Uterus (tissue), 4 donors: ENCODE measurements around the gene AFMID. TPM values are rescaled to one million over a fixed set of nuclear protein-coding genes. Genes with fewer than 3 reads are reported as not detected.
"Not testable (repeated sequence)": the region's sequence is repeated elsewhere in the genome, so short reads cannot be mapped to it uniquely, and the experiment has no call there.

Experiments used
- DNase-seq, 2 donors: peaks; one replicate each; pipeline ENCODE4 v3.0.0-alpha.2; 2019 to 2020
- H3K27ac ChIP-seq, 2 donors: fragments of 200-600 bp; sonication (generic); 1 replicate in 1 of 2; 2 replicates in 1 of 2; pipeline ENCODE4 v1.5.1; 2016 to 2018
- H3K27me3 ChIP-seq, 2 donors: fragments of 200-600 bp; sonication (generic); one replicate each; pipeline ENCODE4 v1.5.1; 2018 to 2019; ENCODE audit warnings: control low read depth in 1 of 2
- H3K36me3 ChIP-seq, 2 donors: fragments of 200-600 bp; sonication (generic); one replicate each; pipeline ENCODE4 v1.5.1; 2019; ENCODE audit warnings: control low read depth in 1 of 2
- H3K4me1 ChIP-seq, 2 donors: fragments of 200-600 bp; sonication (generic); one replicate each; pipeline ENCODE4 v1.5.1; 2018 to 2019; ENCODE audit warnings: control low read depth in 1 of 2
- H3K4me3 ChIP-seq, 2 donors: fragments of 200-600 bp; sonication (generic); 1 replicate in 1 of 2; 2 replicates in 1 of 2; pipeline ENCODE4 v1.5.1; 2018 to 2019; ENCODE audit warnings: mild to moderate bottlenecking in 1 of 2
- H3K9me3 ChIP-seq, 2 donors: fragments of 200-600 bp; sonication (generic); one replicate each; pipeline ENCODE4 v1.5.1; 2019; ENCODE audit warnings: control low read depth in 1 of 2
- CTCF ChIP-seq, 4 experiments: fragments of 200-600 bp in 2 of 4; fragments of 450-650 bp in 2 of 4; sonication (generic) in 2 of 4; IDR thresholded peaks; one replicate each; pipeline ENCODE4 v1.5.1; 2016 to 2019; ENCODE audit warnings: antibody characterized with exemption in 4 of 4, mild to moderate bottlenecking in 2 of 4, moderate library complexity in 1 of 4
- POLR2A ChIP-seq, 2 donors: fragments of 450-650 bp; IDR thresholded peaks; one replicate each; pipeline ENCODE4 v1.6.1; 2016; ENCODE audit warnings: antibody characterized with exemption in 2 of 2, mild to moderate bottlenecking in 1 of 2, moderate library complexity in 1 of 2
- intact Hi-C: fragments of 100-400 bp; cut with DNase I; formaldehyde crosslinking; loops from one replicate; pipeline ENCODE4 v1.15.1; 2023; ENCODE audit warnings: low total_unique reads
- total RNA-seq, 4 donors: library from RNA; depleted of rRNA in 3 of 4; stranded (reverse); fragments of >200 nt in 3 of 4; gene quantifications; one replicate each; pipeline versions ENCODE4 v1.1.0 to v1.2.4, GENCODE V29; 2014 to 2023
- donor health status: DM: yes; HTN: yes; CAD: no.

AFMID gene
- total RNA-seq, 4 donors from 2014 or later: 21.2 to 38.4 (median 23.7) TPM

GRCh38 chr17:78233678-78234077, 46.5 kb downstream of the AFMID start:
- H3K4me3 ChIP-seq: no peak overlapping the region
- no peak for DNase-seq
- H3K4me1 ChIP-seq: no peaks in the 10 kb centered on the region
- no peaks in the 10 kb centered on the region for H3K9me3 ChIP-seq
- no peak for TF ChIP-seq CTCF (IDR thresholded peaks at IDR 0.05)
- TF ChIP-seq POLR2A (IDR thresholded peaks at IDR 0.05): no peak
- no peaks in the 10 kb centered on the region for H3K36me3 ChIP-seq
- intact Hi-C loops: no loop called here
- no peak overlapping the region for H3K27ac ChIP-seq
- peaks cover 0 to 7% of the 10 kb centered on the region in 2 donors for H3K27me3 ChIP-seq

GRCh38 chr17:78234261-78234865, 47.2 kb downstream of the AFMID start:
- TF ChIP-seq CTCF (IDR thresholded peaks at IDR 0.05) (no peak), POLR2A (IDR thresholded peaks at IDR 0.05) (no peak)
- intact Hi-C loops: no loop called here
- no peak overlapping the region for H3K27ac ChIP-seq
- no peaks in the 10 kb centered on the region for H3K9me3 ChIP-seq
- no peaks in the 10 kb centered on the region for H3K36me3 ChIP-seq
- H3K27me3 ChIP-seq: peaks cover 0 to 7% of the 10 kb centered on the region in 2 donors
- no peak for DNase-seq
- H3K4me1 ChIP-seq: no peaks in the 10 kb centered on the region
- no peak overlapping the region for H3K4me3 ChIP-seq

- H3K27ac ChIP-seq, H3K9me3 ChIP-seq, H3K36me3 ChIP-seq, H3K4me3 ChIP-seq, DNase-seq, H3K4me1 ChIP-seq, intact Hi-C loops, H3K27me3 ChIP-seq: not testable (repeated sequence)
Measured at GRCh38 chr17:78235022-78235421, 47.9 kb downstream of the AFMID start.

- Histone ChIP-seq H3K4me3 (no peak overlapping the region), H3K27me3 (peaks cover 0 to 7% of the 10 kb centered on the region in 2 donors), H3K4me1 (no peaks in the 10 kb centered on the region), H3K27ac (no peak overlapping the region), H3K36me3 (no peaks in the 10 kb centered on the region), H3K9me3 (no peaks in the 10 kb centered on the region)
- no peak for TF ChIP-seq POLR2A (IDR thresholded peaks at IDR 0.05)
- intact Hi-C loops: no loop called here
- DNase-seq: no peak
Measured at GRCh38 chr17:78235885-78236284, 48.7 kb downstream of the AFMID start.

GRCh38 chr17:78236362-78237127, 49.4 kb downstream of the AFMID start:
- H3K4me1 ChIP-seq: no peaks in the 10 kb centered on the region
- DNase-seq: no peak
- no peaks in the 10 kb centered on the region for H3K9me3 ChIP-seq
- no peak overlapping the region for H3K27ac ChIP-seq
- TF ChIP-seq POLR2A (IDR thresholded peaks at IDR 0.05) (no peak), CTCF (IDR thresholded peaks at IDR 0.05) (no peak)
- intact Hi-C loops: no loop called here
- peaks cover 0 to 7% of the 10 kb centered on the region in 2 donors for H3K27me3 ChIP-seq
- no peaks in the 10 kb centered on the region for H3K36me3 ChIP-seq
- H3K4me3 ChIP-seq: no peak overlapping the region

GRCh38 chr17:78237401-78238012, 50.3 kb downstream of the AFMID start:
- Histone ChIP-seq H3K4me1 (no peaks in the 10 kb centered on the region), H3K27me3 (peaks cover 0 to 2% of the 10 kb centered on the region in 2 donors), H3K4me3 (no peak overlapping the region), H3K27ac (no peak overlapping the region), H3K36me3 (no peaks in the 10 kb centered on the region), H3K9me3 (no peaks in the 10 kb centered on the region)
- TF ChIP-seq CTCF (IDR thresholded peaks at IDR 0.05) (no peak), POLR2A (IDR thresholded peaks at IDR 0.05) (no peak)
- no peak for DNase-seq
- intact Hi-C loops: no loop called here
